Calu3 (cell line): ENCODE data around the gene PSMD13. TPM values are rescaled to one million over a fixed set of nuclear protein-coding genes. Genes with fewer than 3 reads are reported as not detected.

Experiments used
- BruUV-seq: library from RNA; stranded (reverse); fragments of 400-500 nt; replicated peaks from 2 replicates; lab custom pipeline; 2021; lab: Mats Ljungman, UMichigan
- CTCF ChIA-PET: fragments of 300-600 bp; sonication (Branson Sonifier 250); formaldehyde crosslinking; loops from one replicate; lab custom pipeline; 2022; ENCODE audit warnings: antibody characterized with exemption; lab: Charles Lee
- DNase-seq: peaks from one replicate; pipeline ENCODE4 v3.0.0; 2022
- H3K27ac Mint-ChIP-seq: one replicate; pipeline ENCODE4 v1.8.0; 2022; ENCODE audit warnings: mixed read lengths; ENCODE audit not compliant: unreplicated experiment
- H3K27me3 Mint-ChIP-seq: one replicate; pipeline ENCODE4 v1.8.0; 2022; ENCODE audit warnings: mixed read lengths; ENCODE audit not compliant: unreplicated experiment
- H3K36me3 Mint-ChIP-seq: one replicate; pipeline ENCODE4 v1.8.0; 2022; ENCODE audit warnings: mild to moderate bottlenecking, moderate library complexity, mixed read lengths; ENCODE audit not compliant: insufficient read depth, unreplicated experiment
- H3K4me1 Mint-ChIP-seq: one replicate; pipeline ENCODE4 v1.8.0; 2022; ENCODE audit warnings: mild to moderate bottlenecking, low read depth, mixed read lengths; ENCODE audit not compliant: unreplicated experiment
- H3K4me3 Mint-ChIP-seq: one replicate; pipeline ENCODE4 v1.8.0; 2022; ENCODE audit warnings: mild to moderate bottlenecking, low read depth, moderate library complexity, mixed read lengths; ENCODE audit not compliant: unreplicated experiment
- H3K9me3 Mint-ChIP-seq: one replicate; pipeline ENCODE4 v1.8.0; 2022; ENCODE audit warnings: low read depth, mixed read lengths; ENCODE audit not compliant: unreplicated experiment
- CTCF ChIP-seq: fragments of 200-600 bp; IDR thresholded peaks from one replicate; pipeline ENCODE4 v1.8.0; 2022; ENCODE audit warnings: antibody characterized with exemption; ENCODE audit not compliant: unreplicated experiment
- intact Hi-C: fragments of 100-400 bp; cut with micrococcal nuclease; formaldehyde crosslinking; loops from one replicate; pipeline ENCODE4 v1.10.0; 2022; ENCODE audit not compliant: unreplicated experiment
- total RNA-seq: library from RNA; stranded (reverse); gene quantifications from 2 replicates; pipeline ENCODE4 v1.2.3, GENCODE V29; 2022

Gene PSMD13
- total RNA-seq, 1 experiment from 2014 or later, result 172 TPM

GRCh38 chr11:299951-300735 lies 63.4 kb downstream of the PSMD13 start:
- no peaks in the 10 kb centered on the region for H3K36me3 Mint-ChIP-seq
- intact Hi-C loops, result loop anchor here (10.0 kb wide), 1 partner anchor 55 kb away; no protein-coding TSS in a partner anchor
- peaks cover 20% of the 10 kb centered on the region for H3K4me1 Mint-ChIP-seq
- CTCF ChIA-PET, result interaction anchor here (1.1 kb wide), 1 partner anchor 10 kb away, joined by 3 read pairs; no protein-coding TSS in a partner anchor
- no peak for DNase-seq
- H3K9me3 Mint-ChIP-seq, result no peaks in the 10 kb centered on the region
- no peak overlapping the region for H3K27ac Mint-ChIP-seq
- TF ChIP-seq CTCF, result no peak
- BruUV-seq, result no TSS peak
- no peak overlapping the region for H3K4me3 Mint-ChIP-seq
- peaks cover 56% of the 10 kb centered on the region for H3K27me3 Mint-ChIP-seq

Other genes starting within 250 kb of the PSMD13 start
- not detected in 2 replicates for gene SCGB1C1, start 43.9 kb upstream of the PSMD13 start, total RNA-seq
- 47.8 and 59.0 TPM in 2 replicates for gene BET1L, start 29.6 kb upstream of the PSMD13 start, total RNA-seq
- gene RIC8A, start 29.3 kb upstream of the PSMD13 start, total RNA-seq, result 73.0 and 84.1 TPM in 2 replicates
- 19.2 and 19.7 TPM in 2 replicates for gene SIRT3, start 634 bp upstream of the PSMD13 start, total RNA-seq
- gene NLRP6, start 41.4 kb downstream of the PSMD13 start, total RNA-seq, result not detected in 2 replicates
- gene PGGHG, start 52.1 kb downstream of the PSMD13 start, total RNA-seq, result 9.5 and 13.5 TPM in 2 replicates
- gene IFITM5, start 62.5 kb downstream of the PSMD13 start, total RNA-seq, result not detected in 2 replicates
- 29.1 and 117 TPM in 2 replicates for gene IFITM2, start 70.8 kb downstream of the PSMD13 start, total RNA-seq
- gene IFITM1, start 77.1 kb downstream of the PSMD13 start, total RNA-seq, result 45.6 and 179 TPM in 2 replicates
- 264 and 492 TPM in 2 replicates for gene IFITM3, start 83.9 kb downstream of the PSMD13 start, total RNA-seq
- gene B4GALNT4, start 132.5 kb downstream of the PSMD13 start, total RNA-seq, result 1.9 and 4.6 TPM in 2 replicates
- 128 and 154 TPM in 2 replicates for gene PKP3, start 157.2 kb downstream of the PSMD13 start, total RNA-seq
- 76.3 and 83.6 TPM in 2 replicates for gene SIGIRR, start 178.0 kb downstream of the PSMD13 start, total RNA-seq
- 27.2 and 32.2 TPM in 2 replicates for gene ANO9, start 205.0 kb downstream of the PSMD13 start, total RNA-seq
- gene PTDSS2, start 213.3 kb downstream of the PSMD13 start, total RNA-seq, result 25.1 and 30.4 TPM in 2 replicates